Neural crest cell (in vitro differentiated cells): Measurements from ENCODE around the gene UGT1A9. TPM values are rescaled to one million over a fixed set of nuclear protein-coding genes. Genes with fewer than 3 reads are reported as not detected.
"Not testable (repeated sequence)": the region's sequence is repeated elsewhere in the genome, so short reads cannot be mapped to it uniquely, and the experiment has no call there.

Experiments
- DNase-seq: peaks from one replicate; pipeline ENCODE4 v3.0.0; 2021; ENCODE audit warnings: low read depth, mixed read lengths, low spot score
- H3K27ac Mint-ChIP-seq: one replicate; pipeline ENCODE4 v1.8.0; 2021; ENCODE audit warnings: mild to moderate bottlenecking, mixed read lengths; ENCODE audit not compliant: unreplicated experiment
- H3K27me3 Mint-ChIP-seq: 2 replicates; pipeline ENCODE4 v1.8.0; 2021; ENCODE audit warnings: low read depth, mild to moderate bottlenecking, mixed read lengths
- H3K36me3 Mint-ChIP-seq: 2 replicates; pipeline ENCODE4 v1.8.0; 2021; ENCODE audit warnings: low read depth, mild to moderate bottlenecking, mixed read lengths
- H3K4me1 Mint-ChIP-seq: 2 replicates; pipeline ENCODE4 v1.8.0; 2021; ENCODE audit warnings: mixed read lengths
- H3K4me3 Mint-ChIP-seq: one replicate; pipeline ENCODE4 v1.8.0; 2021; ENCODE audit warnings: mild to moderate bottlenecking, mixed read lengths
- H3K9me3 Mint-ChIP-seq: 2 replicates; pipeline ENCODE4 v1.8.0; 2021; ENCODE audit warnings: mixed read lengths
- total RNA-seq: library from RNA; stranded (reverse); gene quantifications from 2 replicates; pipeline ENCODE4 v1.2.1, GENCODE V29; 2021
- TF ChIP-seq, protein P1 (sequence below): fragments of 200-600 bp; sonication (generic); conservative IDR thresholded peaks from 2 replicates; pipeline ENCODE4 v1.5.0; 2021; ENCODE audit warnings: antibody characterized with exemption, mild to moderate bottlenecking

Gene UGT1A9
- total RNA-seq, 1 donor from 2014 or later: not detected

DNA sequence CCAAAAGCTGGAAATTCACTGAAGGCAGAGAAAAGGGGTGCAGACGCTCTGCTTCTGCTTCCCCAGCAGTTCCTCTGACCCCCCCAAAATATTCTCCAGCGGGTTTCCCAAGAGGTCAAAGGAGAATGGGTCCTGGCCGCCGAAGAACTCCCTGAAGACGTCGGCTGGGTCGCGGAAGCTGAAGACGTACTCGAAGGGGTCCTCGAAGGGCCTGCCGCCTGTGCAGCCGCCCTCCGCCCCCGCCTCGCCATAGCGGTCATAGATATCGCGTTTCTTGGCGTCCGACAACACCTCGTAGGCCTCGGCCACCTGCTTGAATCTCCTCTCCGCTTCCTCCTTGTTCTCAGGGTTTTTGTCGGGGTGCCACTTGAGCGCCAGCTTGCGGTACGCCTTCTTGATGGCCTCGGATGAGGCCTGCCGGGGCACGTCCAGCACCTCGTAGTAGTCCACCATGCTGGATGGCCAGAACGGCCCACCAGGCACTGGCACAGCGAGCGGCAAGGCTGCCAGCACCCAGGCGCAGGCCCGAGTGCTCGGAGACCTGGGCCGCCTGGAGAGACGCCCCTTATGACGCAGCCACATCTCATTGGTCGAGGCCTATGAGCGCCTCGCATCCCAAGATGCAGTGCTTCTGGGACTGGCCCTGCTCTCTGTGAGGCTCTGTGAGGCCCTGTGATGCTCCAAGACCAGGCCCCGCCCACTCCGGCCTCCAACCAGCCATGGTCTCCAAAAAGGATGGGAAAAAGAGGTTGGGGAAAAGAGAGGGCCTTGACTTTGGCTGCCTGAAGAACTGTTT is 72.0 kb downstream of the UGT1A9 start:
- Mint-ChIP-seq H3K27me3 (peaks cover 3% of the 10 kb centered on the region), H3K4me3 (no peak overlapping the region), H3K27ac (no peak overlapping the region), H3K4me1 (no peaks in the 10 kb centered on the region), H3K9me3 (peaks cover 6% of the 10 kb centered on the region), H3K36me3 (peaks cover 3% of the 10 kb centered on the region)
- TF ChIP-seq, protein P1, sequence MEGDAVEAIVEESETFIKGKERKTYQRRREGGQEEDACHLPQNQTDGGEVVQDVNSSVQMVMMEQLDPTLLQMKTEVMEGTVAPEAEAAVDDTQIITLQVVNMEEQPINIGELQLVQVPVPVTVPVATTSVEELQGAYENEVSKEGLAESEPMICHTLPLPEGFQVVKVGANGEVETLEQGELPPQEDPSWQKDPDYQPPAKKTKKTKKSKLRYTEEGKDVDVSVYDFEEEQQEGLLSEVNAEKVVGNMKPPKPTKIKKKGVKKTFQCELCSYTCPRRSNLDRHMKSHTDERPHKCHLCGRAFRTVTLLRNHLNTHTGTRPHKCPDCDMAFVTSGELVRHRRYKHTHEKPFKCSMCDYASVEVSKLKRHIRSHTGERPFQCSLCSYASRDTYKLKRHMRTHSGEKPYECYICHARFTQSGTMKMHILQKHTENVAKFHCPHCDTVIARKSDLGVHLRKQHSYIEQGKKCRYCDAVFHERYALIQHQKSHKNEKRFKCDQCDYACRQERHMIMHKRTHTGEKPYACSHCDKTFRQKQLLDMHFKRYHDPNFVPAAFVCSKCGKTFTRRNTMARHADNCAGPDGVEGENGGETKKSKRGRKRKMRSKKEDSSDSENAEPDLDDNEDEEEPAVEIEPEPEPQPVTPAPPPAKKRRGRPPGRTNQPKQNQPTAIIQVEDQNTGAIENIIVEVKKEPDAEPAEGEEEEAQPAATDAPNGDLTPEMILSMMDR: no peak
- DNase-seq: no peak

DNA sequence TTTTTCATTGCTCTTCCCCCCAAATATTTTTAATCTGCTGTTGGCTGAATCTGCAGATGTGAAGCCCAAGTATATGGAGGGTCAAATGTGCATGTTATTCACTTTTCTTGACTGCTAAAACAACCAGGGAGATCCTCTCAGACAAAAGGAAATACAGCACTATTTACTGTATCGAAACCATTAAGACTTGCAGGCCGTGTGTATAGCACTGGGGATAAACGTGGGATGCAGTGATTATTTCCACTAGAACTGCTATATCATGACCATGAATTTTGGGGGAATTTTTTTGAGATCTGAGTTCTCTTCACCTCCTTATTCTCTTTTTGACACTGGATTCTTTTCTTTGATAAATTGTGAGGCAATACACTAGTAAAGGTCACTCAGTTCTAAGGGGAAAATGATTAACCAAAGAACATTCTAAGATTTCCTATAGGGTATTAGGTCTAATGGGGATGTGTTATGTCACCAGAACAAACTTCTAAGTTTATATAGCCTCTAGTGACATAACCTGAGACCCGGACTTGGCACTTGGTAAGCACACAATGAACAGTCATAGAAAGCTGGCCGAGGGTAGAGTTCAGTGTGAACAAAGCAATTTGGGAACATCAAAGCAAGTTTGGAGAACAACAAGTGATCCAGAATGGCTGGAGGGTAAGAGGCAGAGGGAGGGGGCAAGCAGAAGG is 73.5 kb downstream of the UGT1A9 start:
- H3K36me3 Mint-ChIP-seq: peaks cover 9% of the 10 kb centered on the region
- no peaks in the 10 kb centered on the region for H3K4me1 Mint-ChIP-seq
- H3K9me3 Mint-ChIP-seq: peaks cover 14% of the 10 kb centered on the region
- no peak overlapping the region for H3K27ac Mint-ChIP-seq
- no peak overlapping the region for H3K4me3 Mint-ChIP-seq
- TF ChIP-seq, protein P1: no peak
- DNase-seq: no peak
- peaks cover 3% of the 10 kb centered on the region for H3K27me3 Mint-ChIP-seq

DNA sequence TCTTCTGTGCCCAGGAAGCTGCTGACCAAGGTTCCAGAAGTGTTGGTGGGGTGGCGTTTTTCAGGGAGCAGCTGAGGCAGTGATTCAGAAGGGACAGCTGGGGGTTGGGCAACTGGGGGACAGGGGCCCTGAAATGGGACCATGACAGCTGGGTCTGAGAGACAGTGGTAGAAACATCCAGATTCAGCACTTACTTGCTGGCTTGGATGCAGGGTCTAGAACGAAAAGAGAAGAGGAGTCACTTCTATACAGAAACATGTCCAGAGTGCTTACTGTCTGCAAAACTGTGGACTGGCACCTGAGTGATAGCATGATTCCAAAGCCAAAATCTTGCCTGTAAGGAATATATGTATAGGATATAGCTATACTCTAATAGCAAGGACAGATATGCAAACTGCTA is 74.1 kb downstream of the UGT1A9 start:
- H3K4me1 Mint-ChIP-seq, DNase-seq, H3K27ac Mint-ChIP-seq, H3K27me3 Mint-ChIP-seq, H3K36me3 Mint-ChIP-seq, H3K4me3 Mint-ChIP-seq: not testable (repeated sequence)
- H3K9me3 Mint-ChIP-seq: peaks cover 14% of the 10 kb centered on the region

DNA sequence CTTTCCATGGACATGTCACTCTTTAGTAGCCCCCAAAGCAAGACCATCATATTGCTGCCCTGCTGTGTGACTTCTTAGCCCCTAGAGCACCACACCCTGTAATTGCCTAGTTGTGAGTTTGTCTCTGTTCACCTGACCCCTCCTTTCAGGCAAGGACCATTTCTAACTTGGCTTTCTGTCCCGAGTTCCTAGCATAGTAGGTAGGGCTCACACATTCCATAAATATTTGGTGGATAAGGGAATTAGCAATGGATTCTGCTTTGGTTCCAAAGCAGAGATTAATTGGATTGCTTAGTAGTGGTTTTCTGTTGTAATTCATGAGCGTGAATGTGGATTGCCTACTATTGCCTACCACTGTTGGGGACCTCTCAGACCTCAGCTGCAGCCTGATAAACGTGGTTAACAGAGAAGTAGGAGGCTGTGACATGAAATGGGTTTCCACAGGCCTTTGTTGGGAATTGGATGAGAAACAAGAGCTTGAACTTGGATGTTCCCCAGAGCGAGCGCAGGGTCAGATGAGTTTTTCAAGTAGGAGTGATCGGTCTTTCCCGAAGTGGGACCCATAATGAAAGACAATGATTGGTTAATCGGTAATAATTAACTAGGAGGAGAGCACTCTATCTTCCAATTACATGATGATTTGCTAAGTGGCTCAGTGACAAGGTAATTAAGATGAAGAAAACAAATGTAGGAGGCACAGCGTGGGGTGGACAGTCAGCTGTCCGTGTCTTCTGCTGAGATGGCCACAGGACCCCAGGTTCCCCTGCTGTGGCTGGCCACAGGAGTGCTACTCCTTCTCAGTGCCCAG is 75.0 kb downstream of the UGT1A9 start:
- DNase-seq: no peak
- H3K27ac Mint-ChIP-seq: no peak overlapping the region
- H3K4me3 Mint-ChIP-seq: no peak overlapping the region
- peaks cover 14% of the 10 kb centered on the region for H3K36me3 Mint-ChIP-seq
- peaks cover 18% of the 10 kb centered on the region for H3K9me3 Mint-ChIP-seq
- H3K27me3 Mint-ChIP-seq: peaks cover 3% of the 10 kb centered on the region
- TF ChIP-seq, protein P1: no peak
- no peaks in the 10 kb centered on the region for H3K4me1 Mint-ChIP-seq

DNA sequence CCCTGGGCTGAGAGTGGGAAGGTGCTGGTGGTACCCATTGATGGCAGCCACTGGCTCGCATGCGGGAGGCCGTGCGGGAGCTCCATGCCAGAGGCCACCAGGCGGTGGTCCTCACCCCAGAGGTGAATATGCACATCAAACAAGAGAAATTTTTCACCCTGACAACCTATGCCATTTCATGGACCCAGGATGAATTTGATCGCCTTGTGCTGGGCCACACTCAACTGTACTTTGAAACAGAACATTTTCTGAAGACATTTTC is 75.5 kb downstream of the UGT1A9 start:
- no peak for DNase-seq
- Mint-ChIP-seq H3K4me3 (no peak overlapping the region), H3K27me3 (peaks cover 3% of the 10 kb centered on the region), H3K36me3 (peaks cover 19% of the 10 kb centered on the region), H3K4me1 (no peaks in the 10 kb centered on the region), H3K9me3 (peaks cover 20% of the 10 kb centered on the region), H3K27ac (no peak overlapping the region)
- TF ChIP-seq, protein P1: no peak

DNA sequence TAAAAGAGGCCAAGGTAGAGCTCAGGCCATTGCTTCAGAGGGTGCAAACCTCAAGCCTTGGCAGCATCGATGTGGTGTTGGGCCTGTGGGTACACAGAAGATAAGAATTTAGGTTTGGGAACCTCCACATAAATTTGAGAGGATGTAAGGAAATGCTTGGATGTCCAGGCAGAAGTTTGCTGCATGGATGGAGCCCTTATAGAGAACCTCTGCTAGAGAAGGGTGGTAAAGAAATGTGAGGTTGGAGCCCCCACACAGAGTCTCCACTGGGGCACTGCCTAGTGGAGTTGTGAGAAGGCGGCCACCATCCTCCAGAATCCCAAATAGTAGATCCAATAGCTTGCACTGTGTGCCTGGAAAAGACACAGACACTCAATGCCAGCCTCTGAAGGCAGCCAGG is 79.0 kb downstream of the UGT1A9 start:
- H3K27ac Mint-ChIP-seq, H3K27me3 Mint-ChIP-seq, H3K4me1 Mint-ChIP-seq, H3K4me3 Mint-ChIP-seq, DNase-seq: not testable (repeated sequence)
- H3K9me3 Mint-ChIP-seq: peaks cover 27% of the 10 kb centered on the region
- H3K36me3 Mint-ChIP-seq: peaks cover 19% of the 10 kb centered on the region

DNA sequence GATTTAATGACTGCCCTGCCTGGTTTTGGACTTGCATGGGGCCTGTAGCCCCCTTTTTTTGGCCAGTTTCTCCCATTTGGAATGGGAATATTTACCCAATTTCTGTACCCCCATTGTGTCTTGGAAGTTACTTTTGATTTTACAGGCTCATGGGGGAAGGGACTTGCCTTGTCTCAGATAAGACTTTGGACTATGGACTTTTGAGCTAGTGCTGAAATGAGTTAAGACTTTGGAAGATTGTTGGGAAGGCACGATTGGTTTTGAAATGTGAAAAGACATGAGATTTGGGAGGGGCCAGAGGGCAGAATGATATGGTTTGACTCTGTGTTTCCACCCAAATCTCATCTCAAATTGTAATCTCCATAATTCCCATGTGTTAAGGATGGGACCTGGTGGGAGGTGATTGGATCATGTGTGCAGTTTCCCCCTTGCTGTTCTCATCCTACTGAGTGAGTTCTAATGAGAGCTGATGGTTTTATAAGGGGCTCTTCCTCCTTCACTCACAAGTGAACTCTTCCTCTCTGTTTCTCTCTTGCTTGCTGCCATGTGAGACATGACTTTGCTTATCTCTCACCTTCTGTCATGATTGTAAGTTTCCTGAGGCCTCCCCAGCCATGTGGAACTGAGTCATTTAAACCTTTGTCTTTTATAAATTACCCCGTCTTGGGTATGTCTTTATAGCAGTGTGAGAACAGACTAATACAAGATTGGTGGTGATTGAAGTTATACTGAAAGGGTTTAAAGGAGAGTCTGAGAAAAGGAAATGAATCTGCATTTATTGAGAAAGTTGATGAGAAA is 79.7 kb downstream of the UGT1A9 start:
- Mint-ChIP-seq H3K36me3 (peaks cover 19% of the 10 kb centered on the region), H3K9me3 (peaks cover 27% of the 10 kb centered on the region)
- not testable (repeated sequence) for H3K4me3 Mint-ChIP-seq, H3K4me1 Mint-ChIP-seq, H3K27ac Mint-ChIP-seq, H3K27me3 Mint-ChIP-seq, DNase-seq
